ENCODE measurements around the gene PALD1. TPM values are rescaled to one million over a fixed set of nuclear protein-coding genes. Genes with fewer than 3 reads are reported as not detected.

Gene PALD1
- total and polyA plus RNA-seq, 9 of the 15 experiments (the other 6 are each of a cell fraction or from before 2014, with no cell fraction given): 0.03 to 0.29 (median 0.09) TPM; not detected in 2

- no peak for TF ChIP-seq ZNF197 (CRISPR knock-in tag; IDR thresholded peaks at IDR 0.05; ENCODE audit: low read depth)
- no peak for TF ChIP-seq PURB (CRISPR knock-in tag; IDR thresholded peaks at IDR 0.05; ENCODE audit: low read depth)
- no peak for TF ChIP-seq ZNF263 (CRISPR knock-in tag; IDR thresholded peaks at IDR 0.05; ENCODE audit: borderline replicate concordance)
- TF ChIP-seq SIN3B (IDR thresholded peaks at IDR 0.05; ENCODE audit: low read depth): no peak
- TF ChIP-seq GATA2 (CRISPR knock-in tag; IDR thresholded peaks at IDR 0.05): no peak
- no peak for TF ChIP-seq NR3C1 (CRISPR knock-in tag; IDR thresholded peaks at IDR 0.05)
- TF ChIP-seq FOXA1 (IDR thresholded peaks at IDR 0.05; ENCODE audit: borderline replicate concordance): no peak
- TF ChIP-seq GABPB2 (CRISPR knock-in tag; conservative IDR thresholded peaks at IDR 0.05): no peak
- no peak for TF ChIP-seq HMGXB4 (CRISPR knock-in tag; IDR thresholded peaks at IDR 0.05)
- no peak for TF ChIP-seq RBM34 (IDR thresholded peaks at IDR 0.05; ENCODE audit: borderline replicate concordance, insufficient read depth, low read length)
- no peak for TF ChIP-seq FOXO4 (CRISPR knock-in tag; IDR thresholded peaks at IDR 0.05)
- TF ChIP-seq PHB2 (IDR thresholded peaks at IDR 0.05; ENCODE audit: low read depth): no peak
- no peak for TF ChIP-seq ZNF133 (CRISPR knock-in tag; IDR thresholded peaks at IDR 0.05)
These were observed 38.0 kb upstream of the PALD1 start (continued) for GRCh38 chr10:70440296-70441160.
